ENCODE results near the gene RIIAD1.
"Not testable (repeated sequence)": the region's sequence is repeated elsewhere in the genome, so short reads cannot be mapped to it uniquely, and the experiment has no call there.

Gene RIIAD1

DNA sequence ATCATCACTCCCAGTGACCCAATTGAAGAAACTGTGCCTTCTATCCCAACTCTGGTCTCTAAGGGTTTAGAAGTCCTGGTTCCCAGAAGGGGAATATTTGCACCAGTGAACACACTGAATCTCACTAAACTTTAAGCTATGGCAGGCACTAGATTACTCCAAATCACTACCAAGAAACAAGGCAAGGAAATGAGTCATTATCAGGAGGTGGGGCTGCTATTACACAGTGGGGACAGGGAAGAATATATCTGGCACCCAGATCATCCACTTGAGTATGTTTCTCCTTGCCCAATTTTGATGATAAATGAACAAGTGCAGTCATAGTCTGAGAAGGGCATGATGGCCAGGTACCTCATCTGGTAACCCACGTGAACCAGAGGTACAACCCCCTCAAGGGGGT, 35.0 kb downstream of the RIIAD1 start:
- TF ChIP-seq, protein P1, sequence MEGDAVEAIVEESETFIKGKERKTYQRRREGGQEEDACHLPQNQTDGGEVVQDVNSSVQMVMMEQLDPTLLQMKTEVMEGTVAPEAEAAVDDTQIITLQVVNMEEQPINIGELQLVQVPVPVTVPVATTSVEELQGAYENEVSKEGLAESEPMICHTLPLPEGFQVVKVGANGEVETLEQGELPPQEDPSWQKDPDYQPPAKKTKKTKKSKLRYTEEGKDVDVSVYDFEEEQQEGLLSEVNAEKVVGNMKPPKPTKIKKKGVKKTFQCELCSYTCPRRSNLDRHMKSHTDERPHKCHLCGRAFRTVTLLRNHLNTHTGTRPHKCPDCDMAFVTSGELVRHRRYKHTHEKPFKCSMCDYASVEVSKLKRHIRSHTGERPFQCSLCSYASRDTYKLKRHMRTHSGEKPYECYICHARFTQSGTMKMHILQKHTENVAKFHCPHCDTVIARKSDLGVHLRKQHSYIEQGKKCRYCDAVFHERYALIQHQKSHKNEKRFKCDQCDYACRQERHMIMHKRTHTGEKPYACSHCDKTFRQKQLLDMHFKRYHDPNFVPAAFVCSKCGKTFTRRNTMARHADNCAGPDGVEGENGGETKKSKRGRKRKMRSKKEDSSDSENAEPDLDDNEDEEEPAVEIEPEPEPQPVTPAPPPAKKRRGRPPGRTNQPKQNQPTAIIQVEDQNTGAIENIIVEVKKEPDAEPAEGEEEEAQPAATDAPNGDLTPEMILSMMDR (IDR thresholded peaks at IDR 0.05): no peak
- H3K27ac Mint-ChIP-seq: no peak overlapping the region
- peaks cover 27% of the 10 kb centered on the region for H3K36me3 Mint-ChIP-seq (ENCODE audit: low read depth)
- DNase-seq: no peak
- H3K9me3 Mint-ChIP-seq: no peaks in the 10 kb centered on the region
- H3K27me3 Mint-ChIP-seq (ENCODE audit: low read depth, poor library complexity): peaks cover 13% of the 10 kb centered on the region
- H3K4me3 Mint-ChIP-seq: no peak overlapping the region
- no peaks in the 10 kb centered on the region for H3K4me1 Mint-ChIP-seq

DNA sequence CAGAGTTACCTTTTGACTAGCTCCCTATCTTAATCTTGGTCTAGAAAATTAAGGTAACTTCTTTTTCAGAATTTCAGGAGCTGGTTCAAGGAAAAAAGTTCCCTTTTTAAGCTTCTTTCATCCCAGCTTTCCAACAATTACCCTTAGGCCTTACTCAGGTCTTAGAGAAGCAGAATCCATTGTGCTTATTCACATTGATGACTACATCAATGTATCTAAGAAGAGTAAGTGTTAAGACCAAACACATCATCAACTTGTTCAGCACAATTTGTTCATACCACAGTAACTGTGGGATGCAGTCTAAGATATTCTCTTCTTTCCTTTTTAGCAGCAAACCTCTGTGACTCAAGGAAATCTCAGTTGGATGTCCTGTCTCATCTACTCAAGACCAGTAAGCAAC, 37.9 kb downstream of the RIIAD1 start:
- Mint-ChIP-seq H3K4me3 (no peak overlapping the region), H3K4me1 (peaks cover 16% of the 10 kb centered on the region), H3K9me3 (no peaks in the 10 kb centered on the region), H3K27ac (no peak overlapping the region), H3K27me3 (ENCODE audit: low read depth, poor library complexity) (no peaks in the 10 kb centered on the region), H3K36me3 (ENCODE audit: low read depth) (peaks cover 41% of the 10 kb centered on the region)
- no peak for DNase-seq
- TF ChIP-seq, protein P1 (IDR thresholded peaks at IDR 0.05): no peak

DNA sequence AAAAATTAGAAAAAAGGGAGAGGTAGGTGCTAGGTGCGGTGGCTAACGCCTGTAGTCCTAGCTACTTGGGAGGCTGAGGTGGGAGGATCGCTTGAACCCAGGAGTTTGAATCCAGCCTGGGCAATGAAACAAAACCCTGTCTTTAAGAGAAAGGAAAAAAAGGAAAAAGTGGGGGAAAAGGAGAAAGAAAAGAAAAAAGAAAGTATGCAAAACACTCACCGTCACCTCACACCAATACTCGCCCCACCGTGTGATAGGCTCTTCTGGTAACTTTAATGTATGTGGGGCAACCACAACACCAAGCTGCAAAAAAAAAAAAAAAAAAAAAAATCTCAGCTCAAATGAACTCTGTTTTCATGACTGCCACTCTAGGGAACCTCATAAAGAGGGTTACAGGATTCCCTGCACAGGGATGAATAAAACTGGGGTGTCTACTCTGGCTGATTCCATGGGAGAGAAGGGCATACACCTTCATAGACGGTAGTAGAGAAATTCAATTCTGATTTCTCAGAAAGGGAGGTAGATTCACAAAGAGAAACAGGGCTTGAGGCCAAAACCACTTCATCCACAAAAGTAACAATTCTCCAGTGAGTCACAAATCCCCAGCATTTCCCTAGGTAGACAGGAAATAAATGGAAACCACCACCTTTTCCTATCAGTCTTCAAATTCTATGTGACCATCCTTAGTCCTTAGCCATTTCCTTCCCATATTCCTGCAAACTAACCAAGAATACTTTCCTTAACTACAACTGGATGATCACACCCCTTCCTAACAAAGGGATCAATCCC, 39.5 kb downstream of the RIIAD1 start:
- Mint-ChIP-seq H3K4me1 (peaks cover 19% of the 10 kb centered on the region), H3K36me3 (ENCODE audit: low read depth) (peaks cover 41% of the 10 kb centered on the region), H3K27ac (no peak overlapping the region), H3K4me3 (peak overlapping the region; percentile 57), H3K27me3 (ENCODE audit: low read depth, poor library complexity) (no peaks in the 10 kb centered on the region), H3K9me3 (no peaks in the 10 kb centered on the region)
- TF ChIP-seq, protein P1 (IDR thresholded peaks at IDR 0.05): no peak
- no peak for DNase-seq

DNA sequence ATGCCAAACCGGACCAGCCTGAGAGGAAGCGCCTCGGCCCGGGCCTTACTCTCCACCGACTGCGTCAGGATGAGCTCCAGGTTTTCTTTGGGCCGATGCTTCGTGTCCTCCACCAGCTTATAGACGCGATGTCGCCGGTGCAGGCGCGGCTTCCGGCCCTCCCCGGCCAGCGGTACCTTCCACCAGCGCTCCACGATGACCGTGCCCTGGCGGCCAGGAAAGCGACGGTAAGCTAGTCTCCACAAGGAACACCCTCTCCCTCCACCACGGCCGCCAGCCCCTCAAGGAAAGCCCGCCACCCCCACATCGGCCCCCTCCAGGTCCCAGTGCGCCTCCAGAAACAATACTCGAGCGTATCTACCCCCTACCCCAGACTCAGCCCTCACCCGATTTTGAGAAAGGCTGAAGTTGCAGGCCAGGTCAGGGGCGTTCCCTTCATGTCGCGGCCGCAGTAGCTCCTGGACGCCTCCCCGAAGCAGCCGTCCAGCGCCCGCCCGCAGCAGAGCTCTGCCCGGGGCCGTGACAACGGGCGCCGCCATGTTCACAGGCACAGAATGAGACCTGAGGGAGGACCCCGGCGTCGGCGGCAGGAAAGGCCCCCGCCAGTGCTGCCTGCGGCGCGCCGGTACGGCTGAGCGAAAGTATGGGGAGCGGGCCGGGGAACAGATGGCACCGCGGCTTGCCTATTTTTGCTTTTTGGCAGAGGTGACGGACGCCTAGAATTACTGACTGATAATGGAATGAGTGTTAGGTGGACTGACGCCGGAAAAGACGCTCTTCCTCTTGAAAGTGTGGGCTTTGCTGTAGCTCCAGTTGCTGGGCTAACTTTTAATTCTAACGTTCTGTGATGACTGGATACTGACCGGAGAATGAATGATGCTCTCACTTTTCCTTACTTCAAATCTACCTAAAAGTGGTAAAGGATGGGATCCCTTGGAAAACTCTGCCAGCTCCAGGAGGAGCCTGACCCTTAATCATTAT, 41.9 kb downstream of the RIIAD1 start, which contains the start of gene MRPL9:
Gene MRPL9, minus strand, starts transcription at position 556 of the 981 bp plus-strand sequence. Its CDS starts 17 bp downstream, at position 539.
- Mint-ChIP-seq H3K4me3 (peak within 1 kb of the TSS; percentile 92), H3K9me3 (no peaks in the 10 kb centered on the region), H3K27ac (peak within 1 kb of the TSS; percentile 59), H3K36me3 (ENCODE audit: low read depth) (peaks cover 38% of the 10 kb centered on the region), H3K4me1 (peaks cover 19% of the 10 kb centered on the region), H3K27me3 (ENCODE audit: low read depth, poor library complexity) (peaks cover 6% of the 10 kb centered on the region)
- TF ChIP-seq, protein P1 (IDR thresholded peaks at IDR 0.05): no peak
- DNase-seq: peak; percentile 85

DNA sequence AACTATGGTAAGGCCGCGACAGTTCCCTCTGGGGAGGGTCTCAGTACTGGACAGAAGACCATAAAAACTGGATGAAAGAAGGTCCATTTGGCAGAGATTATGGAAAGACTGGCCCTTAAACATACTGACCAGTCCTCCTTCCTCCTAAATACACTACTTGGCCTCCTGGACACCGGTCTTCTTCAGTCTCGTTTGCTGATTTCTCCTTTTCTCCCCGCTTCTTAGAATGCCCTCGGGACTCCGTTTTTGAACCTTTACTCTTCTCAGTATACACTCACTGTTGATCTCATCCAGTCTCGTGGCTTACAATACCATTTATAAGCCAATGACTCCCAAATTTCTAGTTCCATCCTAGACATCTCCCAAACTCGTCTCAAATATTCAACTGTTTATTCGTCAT, 42.7 kb downstream of the RIIAD1 start:
- Mint-ChIP-seq H3K9me3 (no peaks in the 10 kb centered on the region), H3K27me3 (ENCODE audit: low read depth, poor library complexity) (peaks cover 10% of the 10 kb centered on the region), H3K4me3 (peak overlapping the region; percentile 92), H3K27ac (no peak overlapping the region), H3K36me3 (ENCODE audit: low read depth) (peaks cover 35% of the 10 kb centered on the region), H3K4me1 (peaks cover 19% of the 10 kb centered on the region)
- no peak for DNase-seq
- TF ChIP-seq, protein P1 (IDR thresholded peaks at IDR 0.05): no peak

DNA sequence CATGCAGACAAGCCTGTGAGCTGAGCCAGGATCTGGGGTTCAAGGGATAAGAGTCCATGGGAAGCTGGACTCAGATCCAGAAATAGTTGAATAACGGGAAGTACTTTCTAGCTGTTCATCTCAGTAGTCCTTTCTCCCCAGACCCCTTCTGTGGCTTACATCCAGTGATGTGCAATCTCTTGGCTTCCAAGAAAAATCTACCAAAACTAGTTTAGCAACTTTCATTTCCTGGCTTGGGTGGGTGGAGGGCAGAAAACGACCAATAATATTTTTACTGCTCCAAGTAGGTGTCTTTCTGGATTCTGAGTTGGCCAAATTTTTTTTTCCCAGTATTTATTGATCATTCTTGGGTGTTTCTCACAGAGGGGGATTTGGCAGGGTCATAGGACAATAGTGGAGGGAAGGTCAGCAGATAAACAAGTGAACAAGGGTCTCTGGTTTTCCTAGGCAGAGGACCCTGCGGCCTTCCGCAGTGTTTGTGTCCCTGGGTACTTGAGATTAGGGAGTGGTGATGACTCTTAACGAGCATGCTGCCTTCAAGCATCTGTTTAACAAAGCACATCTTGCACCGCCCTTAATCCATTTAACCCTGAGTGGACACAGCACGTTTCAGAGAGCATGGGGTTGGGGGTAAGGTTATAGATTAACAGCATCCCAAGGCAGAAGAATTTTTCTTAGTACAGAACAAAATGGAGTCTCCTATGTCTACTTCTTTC, 47.2 kb downstream of the RIIAD1 start:
- H3K4me3 Mint-ChIP-seq; H3K27ac Mint-ChIP-seq; H3K9me3 Mint-ChIP-seq; DNase-seq; H3K36me3 Mint-ChIP-seq (ENCODE audit: low read depth): not testable (repeated sequence)
- Mint-ChIP-seq H3K4me1 (peaks cover 10% of the 10 kb centered on the region), H3K27me3 (ENCODE audit: low read depth, poor library complexity) (peaks cover 13% of the 10 kb centered on the region)

DNA sequence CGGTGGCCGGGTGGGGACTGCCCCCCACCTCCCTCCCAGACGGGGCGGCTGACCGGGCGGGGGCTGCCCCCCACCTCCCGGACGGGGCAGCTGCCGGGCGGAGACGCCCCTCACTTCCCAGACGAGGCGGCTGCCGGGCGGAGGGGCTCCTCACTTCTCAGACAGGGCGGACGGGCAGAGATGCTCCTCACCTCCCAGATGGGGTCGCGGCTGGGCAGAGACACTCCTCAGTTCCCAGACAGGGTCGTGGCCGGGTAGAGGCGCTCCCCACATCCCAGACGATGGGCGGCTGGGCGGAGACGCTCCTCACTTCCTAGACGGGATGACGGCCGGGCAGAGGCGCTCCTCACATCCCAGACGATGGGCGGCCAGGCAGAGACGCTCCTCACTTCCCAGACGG, 47.9 kb downstream of the RIIAD1 start:
- H3K36me3 Mint-ChIP-seq (ENCODE audit: low read depth); H3K27ac Mint-ChIP-seq; H3K9me3 Mint-ChIP-seq; H3K4me3 Mint-ChIP-seq; H3K4me1 Mint-ChIP-seq; DNase-seq: not testable (repeated sequence)
- H3K27me3 Mint-ChIP-seq (ENCODE audit: low read depth, poor library complexity): peaks cover 17% of the 10 kb centered on the region

All from nephron progenitor cell (in vitro differentiated cells).